BJ (cell line): ENCODE results near the gene INPP4A. TPM values are rescaled to one million over a fixed set of nuclear protein-coding genes. Genes with fewer than 3 reads are reported as not detected.

ENCODE experiments used
- CTCF ChIA-PET: fragments of 350-600 bp; formaldehyde crosslinking; extraction: SDS; loops from one replicate; lab custom pipeline; 2021; ENCODE audit warnings: antibody characterized with exemption, inconsistent platforms; lab: Yijun Ruan, JAX
- POLR2A ChIA-PET: fragments of 300-600 bp; sonication (Branson Sonifier 250); formaldehyde crosslinking; extraction: SDS; loops from one replicate; lab custom pipeline; 2021; ENCODE audit warnings: antibody characterized with exemption; lab: Charles Lee
- DNase-seq: peaks from one replicate; pipeline ENCODE4 v3.0.0-alpha.2; 2011; ENCODE audit warnings: low read depth
- H3K27me3 ChIP-seq: 2 replicates; pipeline ENCODE4 v1.6.0; 2011; ENCODE audit warnings: low read length; ENCODE audit not compliant: control insufficient read depth, insufficient read depth
- H3K36me3 ChIP-seq: 2 replicates; pipeline ENCODE4 v1.5.1; 2011; ENCODE audit warnings: low read length; ENCODE audit not compliant: control insufficient read depth, insufficient read depth
- H3K4me3 ChIP-seq: 2 replicates; pipeline ENCODE4 v1.5.1; 2011; ENCODE audit warnings: low read depth, mild to moderate bottlenecking, control low read depth, low read length
- CTCF ChIP-seq: IDR thresholded peaks from 2 replicates; pipeline ENCODE4 v1.5.1; 2011; ENCODE audit warnings: low read depth, mild to moderate bottlenecking, control low read depth, inconsistent platforms, low read length, moderate library complexity; ENCODE audit not compliant: insufficient read depth
- polyA plus RNA-seq: library from polyadenylated mRNA; depleted of rRNA; stranded (reverse); fragments of >200 nt; gene quantifications from 2 replicates; pipeline ENCODE4 v1.2.3, GENCODE V29; 2011

The INPP4A gene
- polyA plus RNA-seq, 1 experiment, result 21.0 TPM

DNA sequence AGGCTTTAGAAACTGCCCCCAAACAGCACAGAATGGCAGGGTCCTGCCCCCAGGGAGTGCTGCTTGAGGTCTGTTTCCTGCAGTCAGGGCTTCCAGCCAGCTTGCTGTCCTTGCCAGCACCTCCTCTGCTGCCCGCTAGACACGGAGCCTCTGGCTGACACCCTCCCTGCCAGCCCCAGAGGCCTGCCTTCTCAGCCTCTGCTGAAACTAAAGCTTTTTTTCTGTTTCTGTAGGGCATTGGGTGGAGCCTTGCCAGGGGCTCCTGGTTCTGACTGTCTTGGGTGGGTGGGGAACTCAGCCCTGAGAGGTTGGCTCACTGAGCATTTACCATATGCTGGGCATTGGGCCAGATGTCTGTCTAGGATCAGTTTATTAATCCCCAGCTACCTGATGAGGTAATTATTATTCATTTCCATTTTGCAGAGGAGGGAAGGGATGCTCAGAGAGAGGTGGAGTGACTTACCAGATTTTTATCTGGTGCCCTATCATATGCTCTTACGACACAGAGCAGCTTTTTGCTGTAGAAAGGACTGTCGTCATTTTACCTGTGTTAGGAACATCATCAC, 35.4 kb downstream of the INPP4A start:
- H3K4me3 ChIP-seq, result no peak overlapping the region
- no peaks in the 10 kb centered on the region for H3K27me3 ChIP-seq
- CTCF ChIA-PET, result interaction anchor here (0.8 to 1.2 kb wide), 2 partner anchors 8 to 9 kb away, joined by 3 to 4 read pairs; no protein-coding TSS in a partner anchor
- POLR2A ChIA-PET, result interaction anchor here (0.6 kb wide), 1 partner anchor 22 kb away, joined by 3 read pairs; no protein-coding TSS in a partner anchor
- DNase-seq, result no peak
- H3K36me3 ChIP-seq, result no peaks in the 10 kb centered on the region
- no peak for TF ChIP-seq CTCF

DNA sequence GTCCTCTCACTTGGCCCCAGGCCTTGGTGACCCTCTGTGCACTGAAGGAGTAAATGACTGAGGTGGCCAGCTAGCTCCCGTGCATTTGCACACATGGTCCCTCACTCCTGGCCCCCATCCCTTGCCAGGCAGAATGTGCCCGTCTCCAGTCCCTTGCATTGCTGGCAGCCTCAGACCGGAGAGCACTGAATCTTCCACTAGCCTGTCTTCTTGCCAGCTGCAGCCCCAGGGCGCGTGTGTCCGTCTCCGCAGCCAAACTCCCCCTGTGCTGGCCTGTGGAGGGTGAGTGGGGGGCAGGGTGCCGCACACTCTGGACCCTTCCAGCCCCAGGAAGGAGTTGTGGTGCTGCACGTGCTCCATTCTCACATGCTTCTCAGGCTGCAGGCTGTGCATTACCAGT, 35.9 kb downstream of the INPP4A start:
- H3K4me3 ChIP-seq, result no peak overlapping the region
- no peak for DNase-seq
- H3K36me3 ChIP-seq, result no peaks in the 10 kb centered on the region
- CTCF ChIA-PET, result interaction anchor here (1.2 kb wide), 1 partner anchor 8 kb away, joined by 4 read pairs; no protein-coding TSS in a partner anchor
- no peak for TF ChIP-seq CTCF
- POLR2A ChIA-PET, result no interaction called here
- no peaks in the 10 kb centered on the region for H3K27me3 ChIP-seq

DNA sequence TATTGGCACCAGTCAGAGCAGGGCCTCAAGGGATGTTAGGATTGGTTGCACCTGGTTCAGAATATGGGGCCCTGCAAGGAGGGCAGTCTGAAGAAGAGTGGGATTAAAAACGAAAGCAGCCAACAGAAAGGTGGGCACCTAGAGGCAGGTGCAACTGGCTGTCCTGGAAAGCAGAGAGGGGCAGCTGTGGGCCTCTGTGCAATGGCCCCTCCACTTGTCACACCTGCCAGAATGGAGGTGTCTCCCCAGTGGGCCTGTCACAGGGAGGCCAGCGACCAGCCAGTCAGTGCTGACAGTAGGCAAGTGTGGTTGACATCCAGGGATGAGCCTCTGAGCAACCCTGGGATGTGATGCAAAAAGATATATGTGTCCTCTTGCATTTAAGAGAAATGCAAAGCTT, 37.7 kb downstream of the INPP4A start:
- ChIA-PET CTCF (no interaction called here), POLR2A (no interaction called here)
- no peak overlapping the region for H3K4me3 ChIP-seq
- DNase-seq, result no peak
- TF ChIP-seq CTCF, result no peak
- H3K36me3 ChIP-seq, result no peaks in the 10 kb centered on the region
- no peaks in the 10 kb centered on the region for H3K27me3 ChIP-seq

GRCh38 chr2:98483257-98483861, 38.7 kb downstream of the INPP4A start:
- Histone ChIP-seq H3K27me3 (no peaks in the 10 kb centered on the region), H3K4me3 (no peak overlapping the region), H3K36me3 (no peaks in the 10 kb centered on the region)
- ChIA-PET POLR2A (no interaction called here), CTCF (no interaction called here)
- no peak for DNase-seq
- TF ChIP-seq CTCF, result no peak

- TF ChIP-seq CTCF, result no peak
- ChIA-PET POLR2A (no interaction called here), CTCF (no interaction called here)
- no peaks in the 10 kb centered on the region for H3K27me3 ChIP-seq
- DNase-seq, result no peak
- no peak overlapping the region for H3K4me3 ChIP-seq
- H3K36me3 ChIP-seq, result no peaks in the 10 kb centered on the region
Measured at GRCh38 chr2:98484121-98484557, 39.5 kb downstream of the INPP4A start.
